ENCODE results near the gene MED28. TPM values are rescaled to one million over a fixed set of nuclear protein-coding genes. Genes with fewer than 3 reads are reported as not detected.

Gene MED28
- total RNA-seq, 4 donors from 2014 or later: 22.0 to 64.9 (median 28.7) TPM

- Histone ChIP-seq H3K9me3 (no peaks in the 10 kb centered on the region), H3K36me3 (no peaks in the 10 kb centered on the region), H3K4me3 (peak within 1 kb of the TSS; percentile 61 to 95), H3K27me3 (no peaks in the 10 kb centered on the region), H3K27ac (peak within 1 kb of the TSS; percentile 85 to 87), H3K4me1 (no peaks in the 10 kb centered on the region)
- intact Hi-C loops (cut with DNase I; ENCODE audit: low total_unique reads): loop anchor here (5.0 kb wide), 1 partner anchor 35 kb away; the partner anchor contains the start of gene MED28
- TF ChIP-seq POLR2A (IDR thresholded peaks at IDR 0.05): peak; percentile 87 to 94
- peak in 1 of 4 experiments; percentile 13 for TF ChIP-seq CTCF (IDR thresholded peaks at IDR 0.05)
- peak; percentile 98 to 99 for DNase-seq
These were observed 37.3 kb upstream of the MED28 start, which contains the start of gene LAP3 for GRCh38 chr4:17576932-17577664. Gene LAP3, plus strand, starts transcription at chr4:17577198. Its CDS starts 268 bp downstream, at chr4:17577466.

- peak; percentile 34 to 40 for DNase-seq
- Histone ChIP-seq H3K9me3 (no peaks in the 10 kb centered on the region), H3K27ac (peak overlapping the region; percentile 85 to 87), H3K4me1 (no peaks in the 10 kb centered on the region), H3K4me3 (peak overlapping the region; percentile 61 to 95), H3K27me3 (no peaks in the 10 kb centered on the region), H3K36me3 (no peaks in the 10 kb centered on the region)
- TF ChIP-seq CTCF (IDR thresholded peaks at IDR 0.05) (peak in 1 of 4 experiments; percentile 11), POLR2A (IDR thresholded peaks at IDR 0.05) (no peak)
- intact Hi-C loops (cut with DNase I; ENCODE audit: low total_unique reads): loop anchor here (5.0 kb wide), 1 partner anchor 34 kb away; the partner anchor contains the start of gene MED28
These were observed 36.6 kb upstream of the MED28 start for GRCh38 chr4:17577665-17578481.

- no peaks in the 10 kb centered on the region for H3K27me3 ChIP-seq
- peak overlapping the region; percentile 85 to 87 for H3K27ac ChIP-seq
- no peak for TF ChIP-seq CTCF (IDR thresholded peaks at IDR 0.05)
- TF ChIP-seq POLR2A (IDR thresholded peaks at IDR 0.05): no peak
- DNase-seq: no peak
- no peaks in the 10 kb centered on the region for H3K4me1 ChIP-seq
- H3K9me3 ChIP-seq: no peaks in the 10 kb centered on the region
- H3K36me3 ChIP-seq: no peaks in the 10 kb centered on the region
- H3K4me3 ChIP-seq: peak overlapping the region in 1 of 2 donors; percentile 61
- intact Hi-C loops (cut with DNase I; ENCODE audit: low total_unique reads): loop anchor here (5.0 kb wide), 1 partner anchor 34 kb away; the partner anchor contains the start of gene MED28
These were observed 36.0 kb upstream of the MED28 start for GRCh38 chr4:17578482-17578891.

GRCh38 chr4:17580969-17581368, 33.5 kb upstream of the MED28 start:
- DNase-seq: no peak
- TF ChIP-seq POLR2A (IDR thresholded peaks at IDR 0.05): no peak
- no peak for TF ChIP-seq CTCF (IDR thresholded peaks at IDR 0.05)
- Histone ChIP-seq H3K9me3 (no peaks in the 10 kb centered on the region), H3K36me3 (no peaks in the 10 kb centered on the region), H3K4me3 (no peak overlapping the region), H3K4me1 (no peaks in the 10 kb centered on the region), H3K27ac (peak overlapping the region in 1 of 2 donors; percentile 71), H3K27me3 (no peaks in the 10 kb centered on the region)
- intact Hi-C loops (cut with DNase I; ENCODE audit: low total_unique reads): no loop called here
